Stimulated activated CD8-positive, alpha-beta memory T cell treated with anti-CD3 and anti-CD28 coated beads, Interleukin-15, amount 100 ng/mL, for 48 hours (primary cell): ENCODE results near the gene AOC3.
"Not testable (repeated sequence)": the region's sequence is repeated elsewhere in the genome, so short reads cannot be mapped to it uniquely, and the experiment has no call there.

ENCODE experiments used
- DNase-seq, 2 donors: peaks; one replicate each; pipeline ENCODE4 v3.0.0-alpha.2; 2020; ENCODE audit warnings: low read depth in 2 of 2

The AOC3 gene

DNA sequence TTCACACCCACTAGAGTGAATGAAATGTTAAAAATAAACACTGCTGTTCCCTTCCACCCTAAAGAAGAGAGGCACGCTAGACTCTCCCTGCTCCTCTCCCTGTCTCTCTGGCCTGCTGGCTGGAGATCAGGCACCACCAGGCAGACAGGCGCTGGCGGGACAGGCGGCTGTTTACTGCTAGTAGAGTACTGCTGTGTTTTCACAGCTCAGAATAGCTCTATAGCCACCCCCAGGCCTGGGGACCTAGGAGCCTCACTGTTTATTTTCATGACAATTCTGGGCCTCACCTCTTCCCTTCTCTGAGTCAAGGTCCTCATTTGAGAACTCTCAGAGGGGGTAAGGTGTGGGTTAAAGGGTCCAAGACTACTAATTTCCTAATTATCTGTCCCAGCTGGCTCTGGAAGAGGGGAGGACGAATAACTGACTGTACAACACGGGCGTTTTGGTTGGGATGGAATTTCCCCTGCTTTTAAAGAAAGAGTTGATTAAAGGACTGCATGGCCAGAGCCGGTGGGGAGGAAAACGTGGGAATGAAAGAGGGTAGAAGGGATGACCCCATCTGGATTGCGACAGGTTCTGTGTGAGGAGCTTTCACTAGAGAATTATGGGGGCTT, 40.6 kb downstream of the AOC3 start:
- no peak for DNase-seq

GRCh38 chr17:42893359-42893758, 42.4 kb downstream of the AOC3 start:
- no peak for DNase-seq

- no peak for DNase-seq
Measured at GRCh38 chr17:42894283-42895184, 43.5 kb downstream of the AOC3 start.

GRCh38 chr17:42895185-42895555, 44.2 kb downstream of the AOC3 start:
- DNase-seq, result no peak

DNA sequence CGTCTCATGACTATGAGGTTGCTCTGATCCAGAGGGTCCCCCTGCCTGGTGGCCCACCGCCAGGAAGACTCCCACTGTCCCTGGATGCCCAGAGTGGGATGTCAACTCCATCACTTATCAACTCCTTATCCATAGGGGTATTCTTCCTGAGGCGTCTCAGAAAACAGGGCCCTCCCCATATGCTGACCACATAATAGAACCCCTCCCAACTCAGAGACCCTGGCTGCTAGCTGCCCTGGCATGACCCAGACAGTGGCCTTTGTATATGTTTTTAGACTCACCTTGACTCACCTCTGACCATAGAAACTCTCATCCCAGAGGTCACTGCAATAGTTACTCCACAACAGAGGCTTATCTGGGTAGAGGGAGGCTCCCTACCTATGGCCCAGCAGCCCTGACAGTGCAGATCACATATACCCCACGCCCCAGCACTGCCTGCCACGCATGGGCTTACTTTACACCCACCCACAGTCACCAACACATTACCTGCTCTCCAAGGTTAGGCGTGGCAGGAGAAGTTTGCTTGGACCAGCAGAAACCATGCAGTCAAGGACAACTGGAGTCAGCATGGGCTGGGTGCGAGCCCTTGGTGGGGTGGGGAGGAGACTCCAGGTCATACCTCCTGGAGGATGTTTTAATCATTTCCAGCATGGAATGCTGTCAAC, 47.3 kb downstream of the AOC3 start:
- no peak for DNase-seq

GRCh38 chr17:42899981-42900380, 49.0 kb downstream of the AOC3 start:
- not testable (repeated sequence) for DNase-seq

DNA sequence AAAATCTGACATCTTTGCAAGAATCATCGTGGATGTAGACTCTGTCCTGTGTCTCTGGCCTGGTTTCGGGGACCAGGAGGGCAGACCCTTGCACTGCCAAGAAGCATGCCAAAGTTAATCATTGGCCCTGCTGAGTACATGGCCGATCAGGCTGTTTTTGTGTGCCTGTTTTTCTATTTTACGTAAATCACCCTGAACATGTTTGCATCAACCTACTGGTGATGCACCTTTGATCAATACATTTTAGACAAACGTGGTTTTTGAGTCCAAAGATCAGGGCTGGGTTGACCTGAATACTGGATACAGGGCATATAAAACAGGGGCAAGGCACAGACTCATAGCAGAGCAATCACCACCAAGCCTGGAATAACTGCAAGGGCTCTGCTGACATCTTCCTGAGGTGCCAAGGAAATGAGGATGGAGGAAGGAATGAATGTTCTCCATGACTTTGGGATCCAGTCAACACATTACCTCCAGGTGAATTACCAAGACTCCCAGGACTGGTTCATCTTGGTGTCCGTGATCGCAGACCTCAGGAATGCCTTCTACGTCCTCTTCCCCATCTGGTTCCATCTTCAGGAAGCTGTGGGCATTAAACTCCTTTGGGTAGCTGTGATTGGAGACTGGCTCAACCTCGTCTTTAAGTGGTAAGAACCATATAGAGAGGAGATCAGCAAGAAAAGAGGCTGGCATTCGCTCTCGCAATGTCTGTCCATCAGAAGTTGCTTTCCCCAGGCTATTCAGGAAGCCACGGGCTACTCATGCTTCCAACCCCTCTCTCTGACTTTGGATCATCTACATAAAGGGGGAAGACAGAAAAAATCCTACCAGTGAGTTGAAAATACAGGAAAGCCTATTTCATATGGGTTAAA, 49.7 kb downstream of the AOC3 start, which contains the start of gene G6PC1:
Gene G6PC1 (plus strand): TSS at position 340 of the 872 bp plus-strand sequence. CDS start 78 bp downstream, at position 418.
- no peak for DNase-seq

- no peak for DNase-seq
Measured at GRCh38 chr17:42901535-42902229, 50.7 kb downstream of the AOC3 start.

- DNase-seq, result no peak
Measured at GRCh38 chr17:42904110-42904469, 53.1 kb downstream of the AOC3 start.

GRCh38 chr17:42906772-42907446, 55.9 kb downstream of the AOC3 start:
- no peak for DNase-seq
